Mesodermal cell (in vitro differentiated cells): ENCODE data around the gene FRMD6. TPM values are rescaled to one million over a fixed set of nuclear protein-coding genes. Genes with fewer than 3 reads are reported as not detected.
A peak's percentile ranks its signal among the peaks of the same experiment; 100 is the strongest.

Experiments used
- H3K27ac ChIP-seq: 2 replicates; pipeline ENCODE4 v1.7.0; 2013; ENCODE audit warnings: mild to moderate bottlenecking, low read depth, low read length, moderate library complexity; ENCODE audit not compliant: severe bottlenecking
- H3K36me3 ChIP-seq: 2 replicates; pipeline ENCODE4 v1.7.1; 2013; ENCODE audit warnings: mild to moderate bottlenecking, low read length, moderate library complexity; ENCODE audit not compliant: control insufficient read depth, insufficient read depth
- H3K4me1 ChIP-seq: one replicate; pipeline ENCODE4 v1.7.1; 2013; ENCODE audit warnings: mild to moderate bottlenecking, low read length; ENCODE audit not compliant: insufficient read depth, control insufficient read depth, poor library complexity, severe bottlenecking
- H3K4me3 ChIP-seq: 2 replicates; pipeline ENCODE4 v1.7.0; 2013; ENCODE audit warnings: low read length, control low read depth, mild to moderate bottlenecking; ENCODE audit not compliant: insufficient read depth, poor library complexity, severe bottlenecking; ENCODE audit errors: extremely low read depth
- H3K9me3 ChIP-seq: 2 replicates; pipeline ENCODE4 v1.7.1; 2013; ENCODE audit warnings: mild to moderate bottlenecking, low read length, moderate library complexity; ENCODE audit not compliant: control insufficient read depth
- WGBS, 2 experiments: methylation state at CpG; one replicate each; pipeline ENCODE4 v1.1.5; 2013; ENCODE audit warnings: missing lambda C conversion rate in 2 of 2; ENCODE audit not compliant: insufficient coverage in 2 of 2; 5-methylcytosine and 5-hydroxymethylcytosine counted together
- polyA plus RNA-seq, 2 experiments: library from polyadenylated mRNA; stranded (reverse); fragments of 50-300 nt; gene quantifications; one replicate each; pipeline ENCODE4 v1.2.3, GENCODE V29; 2013

Gene FRMD6
- polyA plus RNA-seq (2013, experiment 1 of 2) = 50.6 TPM
- 47.9 TPM for polyA plus RNA-seq (2013, experiment 2 of 2)

DNA sequence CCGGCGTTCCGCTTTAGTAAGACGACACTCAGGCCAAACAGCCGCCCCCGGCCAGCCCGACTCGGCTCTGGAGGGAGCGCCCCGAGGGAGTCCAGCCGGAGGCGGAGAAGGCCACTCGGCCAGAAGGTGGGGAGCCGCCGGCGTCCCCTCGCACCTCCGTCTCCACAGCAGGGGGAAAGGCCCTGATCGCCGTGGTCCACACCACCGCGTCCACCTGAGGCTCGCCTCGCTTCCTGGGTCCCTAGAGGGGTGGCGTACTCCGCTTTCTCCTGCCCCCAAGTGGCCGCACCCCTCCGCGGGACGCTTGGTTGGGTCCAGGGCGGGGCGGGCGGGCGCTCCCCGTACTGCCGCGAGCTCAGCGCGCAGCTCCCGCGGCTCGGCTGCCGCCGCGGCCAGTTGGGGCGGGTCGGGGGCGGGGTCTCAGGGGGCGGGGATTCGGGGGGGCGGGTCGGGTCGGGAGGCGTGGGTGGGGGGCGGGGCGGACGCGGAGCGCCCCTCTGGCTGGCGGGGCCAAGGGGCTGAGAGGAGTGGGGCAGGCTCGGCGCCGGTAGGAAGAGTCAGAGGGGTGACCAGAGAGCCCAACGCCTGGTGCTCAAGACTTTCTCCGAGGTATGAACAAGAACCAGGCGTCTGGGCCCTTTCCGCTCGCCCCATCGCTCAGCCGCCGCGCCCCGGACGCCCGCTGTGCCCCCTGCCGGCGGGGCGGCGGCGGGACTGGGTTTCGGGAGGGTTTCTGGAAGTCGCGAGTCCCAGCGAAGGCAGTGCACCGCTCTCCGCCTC, at the start of gene FRMD6:
FRMD6 (plus strand) TSS at position 523 of the 780 bp plus-strand sequence. CDS start 37,927 bp downstream, outside the sequence.
- H3K4me3 ChIP-seq = peak within 1 kb of the TSS; percentile 92
- H3K4me1 ChIP-seq = peaks cover 7% of the 10 kb centered on the region
- H3K27ac ChIP-seq = peak within 1 kb of the TSS; percentile 98
- 0% methylated on average over 46 to 55 of the region's 86 CpGs for WGBS, 2 experiments
- H3K36me3 ChIP-seq = peaks cover 13% of the 10 kb centered on the region
- H3K9me3 ChIP-seq = no peaks in the 10 kb centered on the region

- no peaks in the 10 kb centered on the region for H3K9me3 ChIP-seq
- H3K27ac ChIP-seq = no peak overlapping the region
- H3K4me1 ChIP-seq = peaks cover 5% of the 10 kb centered on the region
- H3K36me3 ChIP-seq = no peaks in the 10 kb centered on the region
- H3K4me3 ChIP-seq = no peak overlapping the region
These were observed 49.4 kb upstream of the FRMD6 start for GRCh38 chr14:51602310-51602709.

DNA sequence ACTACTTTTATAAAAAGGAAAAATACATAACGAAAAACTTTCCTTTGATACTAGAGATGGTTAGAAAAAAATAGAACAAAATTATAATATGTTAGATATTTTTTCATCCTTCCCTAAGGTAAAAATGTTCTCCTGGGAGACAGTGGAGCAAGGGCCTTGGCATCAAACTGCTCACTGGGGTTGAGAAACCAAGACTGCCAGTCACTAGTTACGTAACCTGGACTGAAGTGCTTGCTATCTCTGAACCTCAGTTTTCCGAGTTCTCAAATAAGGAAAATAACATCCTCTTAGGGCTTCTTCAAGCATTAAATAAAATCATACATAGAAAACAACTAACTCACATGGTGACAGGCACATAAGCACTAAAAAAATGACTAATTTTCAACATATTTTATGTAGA, 48.2 kb upstream of the FRMD6 start:
- Histone ChIP-seq H3K4me3 (no peak overlapping the region), H3K36me3 (no peaks in the 10 kb centered on the region), H3K9me3 (no peaks in the 10 kb centered on the region), H3K4me1 (peaks cover 8% of the 10 kb centered on the region), H3K27ac (no peak overlapping the region)
- 80 to 100% methylated on average over 1 to 2 of the region's 3 CpGs for WGBS, 2 experiments

DNA sequence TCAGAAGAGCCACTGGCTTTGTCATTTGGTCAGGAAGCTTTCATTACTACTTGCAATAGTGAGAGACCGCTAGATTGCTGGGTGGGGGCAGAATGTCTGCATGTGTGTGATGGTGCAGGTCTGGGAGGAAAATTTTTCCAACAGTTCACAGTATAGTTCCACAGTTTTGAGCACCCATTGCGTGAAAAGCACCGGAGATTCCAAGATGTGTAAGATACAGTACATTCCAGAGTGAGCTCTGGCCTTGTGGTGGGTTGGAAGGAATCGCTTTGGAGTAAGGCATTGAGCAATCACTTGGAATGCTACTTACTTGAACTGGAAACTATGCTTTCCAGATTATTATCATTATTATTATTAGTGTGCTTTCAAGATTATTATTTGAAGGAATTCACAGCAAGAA, 47.6 kb upstream of the FRMD6 start:
- WGBS, 2 experiments = 93 to 100% methylated on average over 2 to 3 of the region's 4 CpGs
- H3K27ac ChIP-seq = no peak overlapping the region
- H3K4me1 ChIP-seq = peaks cover 12% of the 10 kb centered on the region
- H3K9me3 ChIP-seq = no peaks in the 10 kb centered on the region
- H3K4me3 ChIP-seq = no peak overlapping the region
- H3K36me3 ChIP-seq = no peaks in the 10 kb centered on the region

DNA sequence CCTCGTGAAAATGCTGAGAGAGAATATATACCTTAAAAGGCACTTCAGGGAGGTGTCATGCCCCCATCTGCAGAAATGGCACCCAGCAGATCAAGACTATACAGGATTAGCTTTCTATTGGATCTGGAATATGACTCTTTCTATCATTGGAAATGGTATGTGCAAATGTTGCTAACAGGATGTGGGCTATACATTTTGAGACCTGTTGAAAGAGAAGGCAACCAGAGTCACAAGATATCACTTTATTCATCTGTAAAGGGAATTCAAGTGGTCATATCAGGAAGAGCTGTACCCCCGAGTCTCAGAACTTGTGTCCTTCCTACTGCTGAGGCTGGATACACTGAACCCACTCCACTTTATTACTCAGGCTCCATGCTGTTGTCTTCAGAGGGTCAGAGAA, 46.1 kb upstream of the FRMD6 start:
- 80% methylated on average over 1 of the region's 2 CpGs; no CpG with 5 or more reads in 1 of the 2 experiments for WGBS, 2 experiments
- Histone ChIP-seq H3K27ac (no peak overlapping the region), H3K36me3 (no peaks in the 10 kb centered on the region), H3K9me3 (no peaks in the 10 kb centered on the region), H3K4me1 (peaks cover 22% of the 10 kb centered on the region), H3K4me3 (no peak overlapping the region)

- Histone ChIP-seq H3K36me3 (no peaks in the 10 kb centered on the region), H3K4me1 (peaks cover 22% of the 10 kb centered on the region), H3K9me3 (no peaks in the 10 kb centered on the region), H3K4me3 (no peak overlapping the region), H3K27ac (peak overlapping the region; percentile 44)
- WGBS, 2 experiments = 89 to 96% methylated on average over 8 of the region's 12 CpGs
These were observed 44.0 kb upstream of the FRMD6 start for GRCh38 chr14:51607711-51608110.

GRCh38 chr14:51609251-51609954, 42.3 kb upstream of the FRMD6 start:
- Histone ChIP-seq H3K4me1 (peaks cover 22% of the 10 kb centered on the region), H3K4me3 (no peak overlapping the region), H3K9me3 (no peaks in the 10 kb centered on the region), H3K27ac (no peak overlapping the region), H3K36me3 (no peaks in the 10 kb centered on the region)
- 72 to 81% methylated on average over 2 to 3 of the region's 8 CpGs for WGBS, 2 experiments

DNA sequence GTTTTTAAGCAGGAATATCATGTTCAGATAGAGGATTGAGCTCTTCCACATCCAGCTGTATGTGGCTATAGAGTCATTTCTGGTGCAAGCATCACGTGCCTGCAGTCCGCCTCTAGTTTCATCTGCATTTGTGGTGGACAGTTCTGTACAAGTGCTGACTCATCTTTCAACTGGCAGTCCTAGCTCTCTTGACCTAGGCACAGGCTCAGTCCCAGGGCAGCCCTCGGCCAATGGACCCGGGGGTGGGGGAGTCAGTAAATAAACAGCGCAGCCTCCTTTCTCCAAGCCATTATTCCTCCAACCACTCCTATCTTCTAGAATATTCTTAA, 41.8 kb upstream of the FRMD6 start:
- Histone ChIP-seq H3K36me3 (no peaks in the 10 kb centered on the region), H3K4me3 (no peak overlapping the region), H3K9me3 (no peaks in the 10 kb centered on the region), H3K27ac (no peak overlapping the region), H3K4me1 (peaks cover 22% of the 10 kb centered on the region)
- WGBS, 2 experiments = 90 to 94% methylated on average over 4 to 5 of the region's 5 CpGs

GRCh38 chr14:51610771-51611170, 40.9 kb upstream of the FRMD6 start:
- no peak overlapping the region for H3K4me3 ChIP-seq
- H3K4me1 ChIP-seq = peaks cover 22% of the 10 kb centered on the region
- no peak overlapping the region for H3K27ac ChIP-seq
- 76 to 100% methylated on average over 1 of the region's 1 CpG for WGBS, 2 experiments
- no peaks in the 10 kb centered on the region for H3K9me3 ChIP-seq
- no peaks in the 10 kb centered on the region for H3K36me3 ChIP-seq

DNA sequence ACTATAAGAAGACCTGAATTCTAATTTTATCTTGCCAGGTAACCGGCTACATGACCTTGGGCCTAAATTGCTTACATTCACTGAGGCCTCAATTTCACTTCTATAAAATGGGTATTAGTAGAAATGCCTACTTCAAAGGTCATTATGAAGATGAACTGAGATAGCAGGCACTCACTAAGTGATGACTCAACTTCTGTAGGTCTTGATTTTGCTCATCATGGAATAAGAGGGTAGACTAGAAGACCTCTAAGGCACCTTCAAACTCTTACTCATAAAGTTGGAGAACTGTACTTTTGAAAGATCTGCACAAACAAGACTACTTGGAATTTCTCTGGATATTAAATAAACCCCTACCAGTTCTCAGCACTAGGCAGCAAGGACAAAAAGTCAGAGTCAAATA, 39.3 kb upstream of the FRMD6 start:
- Histone ChIP-seq H3K4me1 (peaks cover 34% of the 10 kb centered on the region), H3K27ac (no peak overlapping the region), H3K36me3 (no peaks in the 10 kb centered on the region), H3K4me3 (no peak overlapping the region), H3K9me3 (no peaks in the 10 kb centered on the region)
- no CpG with 5 or more reads among the region's 1 CpG for WGBS, 2 experiments

DNA sequence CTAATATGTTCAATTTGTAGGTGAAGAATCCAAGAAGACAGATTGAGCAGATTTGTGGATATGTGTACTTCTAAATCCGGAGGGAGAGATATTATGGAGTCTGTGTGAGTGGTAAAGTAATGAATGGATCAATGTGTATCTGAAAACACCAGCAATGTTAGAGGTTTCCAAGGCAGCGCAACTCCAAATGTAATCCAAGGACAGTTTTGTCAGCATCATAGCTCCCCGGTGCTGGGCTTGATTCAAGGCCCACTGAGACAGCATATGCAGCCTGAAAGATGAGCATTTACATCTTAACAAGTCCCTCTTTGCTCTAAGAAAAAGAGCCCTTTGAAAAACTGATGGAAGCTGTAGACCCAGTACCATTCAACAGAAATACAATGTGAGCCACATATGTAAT, 38.3 kb upstream of the FRMD6 start:
- Histone ChIP-seq H3K36me3 (no peaks in the 10 kb centered on the region), H3K9me3 (no peaks in the 10 kb centered on the region), H3K4me1 (peaks cover 29% of the 10 kb centered on the region), H3K4me3 (no peak overlapping the region), H3K27ac (no peak overlapping the region)
- 85 to 90% methylated on average over 3 of the region's 3 CpGs for WGBS, 2 experiments
